ENCODE results near the gene MMP10. TPM values are rescaled to one million over a fixed set of nuclear protein-coding genes. Genes with fewer than 3 reads are reported as not detected.

MMP10 gene
- polyA plus RNA-seq, 3 donors = not detected

DNA sequence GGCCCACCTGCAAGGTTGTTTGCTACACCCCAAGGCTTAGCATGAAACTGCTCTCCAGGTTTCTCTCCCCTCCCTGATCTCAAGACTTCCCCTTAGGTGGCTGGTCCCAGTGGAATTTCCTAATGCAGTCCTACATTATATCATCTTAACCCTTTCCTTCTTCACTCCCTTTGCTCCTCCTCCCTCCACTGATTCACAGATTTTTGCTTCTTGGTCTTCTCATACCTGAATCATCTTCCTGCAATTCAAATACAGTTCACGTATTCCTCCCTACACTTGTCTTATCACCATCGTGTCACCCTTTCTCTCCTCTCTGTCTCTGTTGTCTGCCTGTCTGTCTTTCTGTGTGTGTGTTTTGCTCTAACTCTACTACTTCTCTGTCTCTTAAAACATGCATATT, 17.0 kb downstream of the MMP10 start:
- Mint-ChIP-seq H3K27me3 (ENCODE audit: low read depth in 3 of 3) (peaks cover 18 to 36% (median 33%) of the 10 kb centered on the region in 3 donors), H3K36me3 (no peaks in the 10 kb centered on the region), H3K9me3 (peaks cover under 1 to 6% (median 3%) of the 10 kb centered on the region in 7 donors), H3K4me3 (no peak overlapping the region), H3K4me1 (peaks cover 9% of the 10 kb centered on the region), H3K27ac (no peak overlapping the region)
- Histone ChIP-seq H3K27me3 (ENCODE audit: control insufficient read depth in 2 of 2, insufficient read depth in 2 of 2, low read length in 2 of 2) (peaks cover 13 to 24% of the 10 kb centered on the region in 2 donors), H3K4me2 (replicated peaks; ENCODE audit: extremely low read depth, low read length, poor library complexity, severe bottlenecking) (no peak overlapping the region), H3K27ac (ENCODE audit: low read depth in 1 of 2, low read length in 2 of 2) (no peak overlapping the region), H3K9me3 (replicated peaks in 1 of 2; ENCODE audit: control insufficient read depth in 1 of 2, insufficient read depth in 1 of 2, low read length in 2 of 2) (no peaks in the 10 kb centered on the region), H3K4me3 (replicated peaks in 1 of 3; ENCODE audit: low read depth in 2 of 3, low read length in 3 of 3) (no peak overlapping the region), H3K4me1 (ENCODE audit: control insufficient read depth in 1 of 2, insufficient read depth in 2 of 2, low read length in 2 of 2) (peaks cover 3 to 12% of the 10 kb centered on the region in 2 donors), H3K79me2 (ENCODE audit: insufficient read depth, low read length) (no peaks in the 10 kb centered on the region), H4K20me1 (ENCODE audit: insufficient read depth, low read length) (no peaks in the 10 kb centered on the region), H3K9ac (ENCODE audit: insufficient read depth, low read length, poor library complexity, severe bottlenecking) (no peak overlapping the region), H2AFZ (ENCODE audit: insufficient read depth, low read depth, low read length, poor library complexity, severe bottlenecking) (no peak overlapping the region), H3K36me3 (replicated peaks in 1 of 2; ENCODE audit: control insufficient read depth in 1 of 2, insufficient read depth in 2 of 2, low read length in 2 of 2) (no peaks in the 10 kb centered on the region)
- intact Hi-C loops (cut with micrococcal nuclease) = no loop called here
- DNase-seq = no peak
- WGBS (ENCODE audit: insufficient coverage) = no CpG with 5 or more reads among the region's 2 CpGs
- TF ChIP-seq, protein P1, sequence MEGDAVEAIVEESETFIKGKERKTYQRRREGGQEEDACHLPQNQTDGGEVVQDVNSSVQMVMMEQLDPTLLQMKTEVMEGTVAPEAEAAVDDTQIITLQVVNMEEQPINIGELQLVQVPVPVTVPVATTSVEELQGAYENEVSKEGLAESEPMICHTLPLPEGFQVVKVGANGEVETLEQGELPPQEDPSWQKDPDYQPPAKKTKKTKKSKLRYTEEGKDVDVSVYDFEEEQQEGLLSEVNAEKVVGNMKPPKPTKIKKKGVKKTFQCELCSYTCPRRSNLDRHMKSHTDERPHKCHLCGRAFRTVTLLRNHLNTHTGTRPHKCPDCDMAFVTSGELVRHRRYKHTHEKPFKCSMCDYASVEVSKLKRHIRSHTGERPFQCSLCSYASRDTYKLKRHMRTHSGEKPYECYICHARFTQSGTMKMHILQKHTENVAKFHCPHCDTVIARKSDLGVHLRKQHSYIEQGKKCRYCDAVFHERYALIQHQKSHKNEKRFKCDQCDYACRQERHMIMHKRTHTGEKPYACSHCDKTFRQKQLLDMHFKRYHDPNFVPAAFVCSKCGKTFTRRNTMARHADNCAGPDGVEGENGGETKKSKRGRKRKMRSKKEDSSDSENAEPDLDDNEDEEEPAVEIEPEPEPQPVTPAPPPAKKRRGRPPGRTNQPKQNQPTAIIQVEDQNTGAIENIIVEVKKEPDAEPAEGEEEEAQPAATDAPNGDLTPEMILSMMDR (IDR thresholded peaks at IDR 0.05) = no peak

DNA sequence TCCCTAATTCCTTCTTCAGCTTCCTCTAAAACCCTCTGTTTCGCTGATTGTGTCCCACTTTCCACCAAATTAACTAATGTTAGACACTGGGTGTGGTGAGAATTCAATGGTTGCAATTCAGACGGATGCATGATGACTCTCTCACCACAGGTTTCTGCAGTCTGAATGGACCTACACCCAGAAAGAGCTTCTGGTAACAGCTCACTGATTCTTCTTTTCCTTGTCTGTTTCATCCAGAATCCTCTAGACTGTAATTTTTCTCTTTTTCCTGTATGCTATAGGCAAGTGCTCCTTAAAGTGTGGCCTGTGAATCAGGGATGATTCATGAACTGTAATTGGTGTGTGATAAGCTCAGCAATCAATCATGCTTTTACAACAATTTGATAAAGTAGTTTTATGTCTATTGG, 18.1 kb downstream of the MMP10 start:
- H3K79me2 ChIP-seq (ENCODE audit: insufficient read depth, low read length) = no peaks in the 10 kb centered on the region
- peaks cover 10 to 22% of the 10 kb centered on the region in 2 donors for H3K4me1 ChIP-seq (ENCODE audit: control insufficient read depth in 1 of 2, insufficient read depth in 2 of 2, low read length in 2 of 2)
- no peak for DNase-seq
- H2AFZ ChIP-seq (ENCODE audit: insufficient read depth, low read depth, low read length, poor library complexity, severe bottlenecking) = no peak overlapping the region
- Mint-ChIP-seq H3K27ac (no peak overlapping the region), H3K4me3 (no peak overlapping the region), H3K27me3 (ENCODE audit: low read depth in 3 of 3) (peaks cover 21 to 32% (median 32%) of the 10 kb centered on the region in 3 donors), H3K36me3 (no peaks in the 10 kb centered on the region), H3K9me3 (peaks cover 0 to 5% (median 2%) of the 10 kb centered on the region in 7 donors), H3K4me1 (peaks cover 20% of the 10 kb centered on the region)
- no peak overlapping the region for H3K4me3 ChIP-seq (replicated peaks in 1 of 3; ENCODE audit: low read depth in 2 of 3, low read length in 3 of 3)
- H3K36me3 ChIP-seq (replicated peaks in 1 of 2; ENCODE audit: control insufficient read depth in 1 of 2, insufficient read depth in 2 of 2, low read length in 2 of 2) = no peaks in the 10 kb centered on the region
- intact Hi-C loops (cut with micrococcal nuclease) = no loop called here
- H3K27ac ChIP-seq (ENCODE audit: low read depth in 1 of 2, low read length in 2 of 2) = no peak overlapping the region
- WGBS (ENCODE audit: insufficient coverage) = no CpG with 5 or more reads among the region's 2 CpGs
- H3K27me3 ChIP-seq (ENCODE audit: control insufficient read depth in 2 of 2, insufficient read depth in 2 of 2, low read length in 2 of 2) = peaks cover 13 to 22% of the 10 kb centered on the region in 2 donors
- no peaks in the 10 kb centered on the region for H4K20me1 ChIP-seq (ENCODE audit: insufficient read depth, low read length)
- no peak overlapping the region for H3K4me2 ChIP-seq (replicated peaks; ENCODE audit: extremely low read depth, low read length, poor library complexity, severe bottlenecking)
- TF ChIP-seq, protein P1 (IDR thresholded peaks at IDR 0.05) = no peak
- no peak overlapping the region for H3K9ac ChIP-seq (ENCODE audit: insufficient read depth, low read length, poor library complexity, severe bottlenecking)
- no peaks in the 10 kb centered on the region for H3K9me3 ChIP-seq (replicated peaks in 1 of 2; ENCODE audit: control insufficient read depth in 1 of 2, insufficient read depth in 1 of 2, low read length in 2 of 2)

Measured in CD14-positive monocyte (primary cell).